Endothelial cell of umbilical vein (primary cell): ENCODE measurements around the gene SPTBN4.

ENCODE experiments used
- JUN ChIP-seq: IDR thresholded peaks from 2 replicates; pipeline ENCODE4 v1.6.1; 2011; ENCODE audit warnings: borderline replicate concordance, low read depth; ENCODE audit not compliant: insufficient read length, insufficient read depth
- POLR2AphosphoS5 ChIP-seq: IDR thresholded peaks from 2 replicates; pipeline ENCODE4 v1.6.1; 2012; ENCODE audit warnings: low read depth, mild to moderate bottlenecking, control low read depth, low read length, moderate library complexity; ENCODE audit not compliant: insufficient read depth
- TF ChIP-seq, protein P1 (sequence below), 2 donors: IDR thresholded peaks; 1 replicate in 1 of 2; 2 replicates in 1 of 2; pipeline ENCODE4 v1.5.1; 2011; ENCODE audit warnings: low read length in 2 of 2, mild to moderate bottlenecking in 2 of 2, moderate library complexity in 2 of 2, control low read depth in 1 of 2, inconsistent platforms in 1 of 2, low read depth in 1 of 2; ENCODE audit not compliant: insufficient read depth in 1 of 2; ENCODE audit errors: extremely low read depth in 1 of 2

DNA sequence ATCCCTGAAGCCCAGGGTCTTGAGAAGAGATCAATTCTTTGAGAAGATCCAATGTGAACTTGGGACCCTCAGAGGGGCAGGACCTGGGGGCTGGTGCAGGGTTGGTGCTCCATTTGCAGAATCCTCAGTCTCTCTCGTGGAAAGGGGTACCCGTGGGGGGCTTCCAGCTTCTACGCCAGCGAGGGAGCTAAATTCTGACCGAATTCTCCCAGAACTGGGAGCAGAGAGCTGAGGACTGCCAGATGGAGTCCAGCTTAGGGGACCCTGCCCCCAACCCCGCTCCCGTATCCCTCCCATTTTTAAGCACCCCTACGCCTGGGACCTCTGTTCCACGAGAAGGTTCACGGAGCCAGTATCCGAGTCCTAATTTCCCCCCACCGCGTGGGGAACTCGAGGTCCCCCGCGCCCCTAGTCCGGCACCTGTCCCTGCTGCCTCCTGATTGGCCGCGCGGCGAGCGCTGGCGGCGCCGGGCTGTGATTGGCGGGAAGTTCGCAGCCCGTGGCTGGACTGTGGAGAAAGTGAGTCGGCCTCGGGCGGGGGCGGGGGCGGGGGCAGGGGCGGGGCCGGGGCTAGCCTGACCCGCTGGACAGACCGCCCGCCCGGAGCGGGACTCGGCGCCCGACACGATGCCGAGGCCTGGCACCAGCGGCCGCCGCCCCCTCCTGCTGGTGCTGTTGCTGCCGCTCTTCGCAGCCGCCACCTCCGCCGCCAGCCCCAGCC lies 130.0 kb downstream of the SPTBN4 start:
- TF ChIP-seq, protein P1, sequence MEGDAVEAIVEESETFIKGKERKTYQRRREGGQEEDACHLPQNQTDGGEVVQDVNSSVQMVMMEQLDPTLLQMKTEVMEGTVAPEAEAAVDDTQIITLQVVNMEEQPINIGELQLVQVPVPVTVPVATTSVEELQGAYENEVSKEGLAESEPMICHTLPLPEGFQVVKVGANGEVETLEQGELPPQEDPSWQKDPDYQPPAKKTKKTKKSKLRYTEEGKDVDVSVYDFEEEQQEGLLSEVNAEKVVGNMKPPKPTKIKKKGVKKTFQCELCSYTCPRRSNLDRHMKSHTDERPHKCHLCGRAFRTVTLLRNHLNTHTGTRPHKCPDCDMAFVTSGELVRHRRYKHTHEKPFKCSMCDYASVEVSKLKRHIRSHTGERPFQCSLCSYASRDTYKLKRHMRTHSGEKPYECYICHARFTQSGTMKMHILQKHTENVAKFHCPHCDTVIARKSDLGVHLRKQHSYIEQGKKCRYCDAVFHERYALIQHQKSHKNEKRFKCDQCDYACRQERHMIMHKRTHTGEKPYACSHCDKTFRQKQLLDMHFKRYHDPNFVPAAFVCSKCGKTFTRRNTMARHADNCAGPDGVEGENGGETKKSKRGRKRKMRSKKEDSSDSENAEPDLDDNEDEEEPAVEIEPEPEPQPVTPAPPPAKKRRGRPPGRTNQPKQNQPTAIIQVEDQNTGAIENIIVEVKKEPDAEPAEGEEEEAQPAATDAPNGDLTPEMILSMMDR (IDR thresholded peaks at IDR 0.05; ENCODE audit: extremely low read depth in 1 of 2, insufficient read depth in 1 of 2, low read depth in 1 of 2, low read length in 2 of 2) = no peak
- no peak for TF ChIP-seq POLR2AphosphoS5
- TF ChIP-seq JUN = no peak
